Neural cell (in vitro differentiated cells): ENCODE measurements around the gene BTF3L4.

Experiments used
- RAD21 ChIP-seq: fragments of 450-650 bp; conservative IDR thresholded peaks from 2 replicates; pipeline ENCODE4 v1.6.1; 2014; ENCODE audit warnings: antibody characterized with exemption, mild to moderate bottlenecking, moderate library complexity
- TF ChIP-seq, protein P1 (sequence below): IDR thresholded peaks from 2 replicates; pipeline ENCODE4 v1.6.1; 2012; ENCODE audit warnings: borderline replicate concordance

DNA sequence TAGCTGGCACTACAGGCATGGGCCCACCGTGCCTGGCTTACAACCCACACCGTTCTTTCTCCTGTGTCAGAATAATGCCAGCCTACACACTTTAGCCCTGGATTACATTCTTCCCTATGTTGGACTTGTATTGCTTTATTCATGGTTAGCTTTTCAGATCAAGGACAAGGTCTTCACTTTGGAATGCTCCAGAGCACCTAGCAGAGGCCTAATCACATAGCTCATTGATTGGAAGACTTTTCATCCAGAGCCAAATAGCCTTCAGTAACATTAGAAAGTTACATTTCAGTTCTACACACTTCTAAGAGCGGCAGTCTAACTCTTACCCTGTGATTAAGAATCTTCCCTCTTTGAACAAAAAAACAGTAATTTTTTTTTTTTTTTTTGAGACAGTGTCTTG is 56.4 kb downstream of the BTF3L4 start:
- no peak for TF ChIP-seq RAD21
- TF ChIP-seq, protein P1, sequence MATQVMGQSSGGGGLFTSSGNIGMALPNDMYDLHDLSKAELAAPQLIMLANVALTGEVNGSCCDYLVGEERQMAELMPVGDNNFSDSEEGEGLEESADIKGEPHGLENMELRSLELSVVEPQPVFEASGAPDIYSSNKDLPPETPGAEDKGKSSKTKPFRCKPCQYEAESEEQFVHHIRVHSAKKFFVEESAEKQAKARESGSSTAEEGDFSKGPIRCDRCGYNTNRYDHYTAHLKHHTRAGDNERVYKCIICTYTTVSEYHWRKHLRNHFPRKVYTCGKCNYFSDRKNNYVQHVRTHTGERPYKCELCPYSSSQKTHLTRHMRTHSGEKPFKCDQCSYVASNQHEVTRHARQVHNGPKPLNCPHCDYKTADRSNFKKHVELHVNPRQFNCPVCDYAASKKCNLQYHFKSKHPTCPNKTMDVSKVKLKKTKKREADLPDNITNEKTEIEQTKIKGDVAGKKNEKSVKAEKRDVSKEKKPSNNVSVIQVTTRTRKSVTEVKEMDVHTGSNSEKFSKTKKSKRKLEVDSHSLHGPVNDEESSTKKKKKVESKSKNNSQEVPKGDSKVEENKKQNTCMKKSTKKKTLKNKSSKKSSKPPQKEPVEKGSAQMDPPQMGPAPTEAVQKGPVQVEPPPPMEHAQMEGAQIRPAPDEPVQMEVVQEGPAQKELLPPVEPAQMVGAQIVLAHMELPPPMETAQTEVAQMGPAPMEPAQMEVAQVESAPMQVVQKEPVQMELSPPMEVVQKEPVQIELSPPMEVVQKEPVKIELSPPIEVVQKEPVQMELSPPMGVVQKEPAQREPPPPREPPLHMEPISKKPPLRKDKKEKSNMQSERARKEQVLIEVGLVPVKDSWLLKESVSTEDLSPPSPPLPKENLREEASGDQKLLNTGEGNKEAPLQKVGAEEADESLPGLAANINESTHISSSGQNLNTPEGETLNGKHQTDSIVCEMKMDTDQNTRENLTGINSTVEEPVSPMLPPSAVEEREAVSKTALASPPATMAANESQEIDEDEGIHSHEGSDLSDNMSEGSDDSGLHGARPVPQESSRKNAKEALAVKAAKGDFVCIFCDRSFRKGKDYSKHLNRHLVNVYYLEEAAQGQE, result no peak
